HG03066 (cell line): Measurements from ENCODE around the gene SEMA4C.
"Not testable (repeated sequence)": the region's sequence is repeated elsewhere in the genome, so short reads cannot be mapped to it uniquely, and the experiment has no call there.

ENCODE experiments used
- ATAC-seq: cut with Tn5 transposase; IDR thresholded peaks from one replicate; pipeline ENCODE4 v1.9.1; 2021; ENCODE audit warnings: low read depth; ENCODE audit not compliant: unreplicated experiment

The SEMA4C gene

GRCh38 chr2:96866986-96867755 lies 2.7 kb downstream of the SEMA4C start:
- ATAC-seq, result no peak

GRCh38 chr2:96866586-96866985 lies 3.3 kb downstream of the SEMA4C start:
- no peak for ATAC-seq

GRCh38 chr2:96866149-96866548 lies 3.7 kb downstream of the SEMA4C start:
- no peak for ATAC-seq

GRCh38 chr2:96865654-96866053 lies 4.2 kb downstream of the SEMA4C start:
- ATAC-seq, result no peak

- ATAC-seq, result no peak
Observed at GRCh38 chr2:96864343-96865091, 5.4 kb downstream of the SEMA4C start.

- ATAC-seq, result no peak
Observed at GRCh38 chr2:96863575-96864342, 6.1 kb downstream of the SEMA4C start.

GRCh38 chr2:96863056-96863455 lies 6.8 kb downstream of the SEMA4C start:
- not testable (repeated sequence) for ATAC-seq

GRCh38 chr2:96861074-96861473 lies 8.8 kb downstream of the SEMA4C start:
- ATAC-seq, result no peak

- ATAC-seq, result no peak
Observed at GRCh38 chr2:96860065-96861029, 9.5 kb downstream of the SEMA4C start.

- ATAC-seq, result no peak
Observed at GRCh38 chr2:96859681-96860064, 10.2 kb downstream of the SEMA4C start.

GRCh38 chr2:96859099-96859649 lies 10.7 kb downstream of the SEMA4C start:
- no peak for ATAC-seq

GRCh38 chr2:96857667-96858372 lies 12.1 kb downstream of the SEMA4C start, which contains the start of gene ANKRD39:
TSS of gene ANKRD39 (minus strand) at chr2:96858016. CDS start at chr2:96857987, 29 bp downstream.
- peak; percentile 94 for ATAC-seq

GRCh38 chr2:96856776-96857666 lies 12.9 kb downstream of the SEMA4C start:
- peak; percentile 26 for ATAC-seq

GRCh38 chr2:96853321-96853720 lies 16.6 kb downstream of the SEMA4C start:
- ATAC-seq, result no peak

GRCh38 chr2:96852667-96853066 lies 17.2 kb downstream of the SEMA4C start:
- no peak for ATAC-seq

- ATAC-seq, result no peak
Observed at GRCh38 chr2:96848264-96848663, 21.6 kb downstream of the SEMA4C start.

- no peak for ATAC-seq
Observed at GRCh38 chr2:96847586-96847985, 22.3 kb downstream of the SEMA4C start.

GRCh38 chr2:96846825-96847224 lies 23.1 kb downstream of the SEMA4C start:
- ATAC-seq, result no peak
